Mesenchymal stem cell (in vitro differentiated cells and primary cell): ENCODE data around the gene KRTAP4-11.
"Not testable (repeated sequence)": the region's sequence is repeated elsewhere in the genome, so short reads cannot be mapped to it uniquely, and the experiment has no call there.

Source experiments
- DNase-seq: peaks from one replicate; pipeline ENCODE4 v3.0.0-alpha.2; 2013
- H2AFZ ChIP-seq: one replicate; pipeline ENCODE4 v1.6.1; 2013; ENCODE audit warnings: low read depth, mild to moderate bottlenecking, control low read depth, inconsistent platforms, low read length, moderate library complexity
- H2AK5ac ChIP-seq: 2 replicates; pipeline ENCODE4 v1.6.1; 2013; ENCODE audit warnings: low read length, moderate library complexity, mild to moderate bottlenecking, inconsistent platforms; ENCODE audit not compliant: severe bottlenecking
- H2BK120ac ChIP-seq: one replicate; pipeline ENCODE4 v1.6.1; 2013; ENCODE audit warnings: low read depth, mild to moderate bottlenecking, inconsistent platforms, low read length, moderate library complexity
- H2BK12ac ChIP-seq, 2 experiments: one replicate each; pipeline ENCODE4 v1.6.1; 2013; ENCODE audit warnings: inconsistent platforms in 2 of 2, low read length in 2 of 2, mild to moderate bottlenecking in 2 of 2, moderate library complexity in 2 of 2, control low read depth in 1 of 2
- H2BK15ac ChIP-seq: one replicate; pipeline ENCODE4 v1.6.1; 2013; ENCODE audit warnings: mild to moderate bottlenecking, low read depth, inconsistent platforms; ENCODE audit not compliant: poor library complexity, severe bottlenecking
- H2BK5ac ChIP-seq: 2 replicates; pipeline ENCODE4 v1.6.1; 2013; ENCODE audit warnings: low read depth, mild to moderate bottlenecking, low read length, control low read depth, inconsistent platforms; ENCODE audit not compliant: poor library complexity, severe bottlenecking
- H3K14ac ChIP-seq, 2 experiments: one replicate each; pipeline ENCODE4 v1.6.1; 2013; ENCODE audit warnings: inconsistent platforms in 2 of 2, low read length in 2 of 2, control low read depth in 1 of 2, mild to moderate bottlenecking in 1 of 2, moderate library complexity in 1 of 2
- H3K18ac ChIP-seq, 2 experiments: one replicate each; pipeline ENCODE4 v1.6.1; 2013; ENCODE audit warnings: inconsistent platforms in 2 of 2, low read length in 2 of 2, control low read depth in 1 of 2, low read depth in 1 of 2, mild to moderate bottlenecking in 1 of 2
- H3K23ac ChIP-seq, 2 experiments: one replicate each; pipeline ENCODE4 v1.6.1; 2013; ENCODE audit warnings: inconsistent platforms in 2 of 2, low read length in 2 of 2, mild to moderate bottlenecking in 2 of 2, moderate library complexity in 2 of 2, control low read depth in 1 of 2
- H3K27ac ChIP-seq: 2 replicates; pipeline ENCODE4 v1.5.1; 2013; ENCODE audit warnings: mild to moderate bottlenecking, moderate library complexity, low read length, control low read depth, inconsistent platforms; ENCODE audit not compliant: poor library complexity, severe bottlenecking
- H3K27me3 ChIP-seq, 2 experiments: 2 replicates each; pipeline versions ENCODE4 v1.6.1 to v1.7.0; 2013; ENCODE audit warnings: low read length in 2 of 2, mild to moderate bottlenecking in 2 of 2, moderate library complexity in 2 of 2, control low read depth in 1 of 2, inconsistent platforms in 1 of 2; ENCODE audit not compliant: control insufficient read depth in 1 of 2, insufficient read depth in 1 of 2
- H3K36me3 ChIP-seq, 2 experiments: 2 replicates each; pipeline versions ENCODE4 v1.6.1 to v1.7.0; 2013; ENCODE audit warnings: low read length in 2 of 2, control low read depth in 1 of 2, inconsistent platforms in 1 of 2, low read depth in 1 of 2, mild to moderate bottlenecking in 1 of 2; ENCODE audit not compliant: insufficient read depth in 2 of 2, control insufficient read depth in 1 of 2
- H3K4ac ChIP-seq, 2 experiments: one replicate each; pipeline ENCODE4 v1.6.1; 2013; ENCODE audit warnings: inconsistent platforms in 2 of 2, low read length in 2 of 2, mild to moderate bottlenecking in 2 of 2, moderate library complexity in 2 of 2, control low read depth in 1 of 2, low read depth in 1 of 2
- H3K4me1 ChIP-seq: 2 replicates; pipeline ENCODE4 v1.6.1; 2013; ENCODE audit warnings: low read depth, low read length, control low read depth; ENCODE audit not compliant: control insufficient read depth, insufficient read depth
- H3K4me2 ChIP-seq: 2 replicates; pipeline ENCODE4 v1.6.1; 2013; ENCODE audit warnings: low read length, mild to moderate bottlenecking, inconsistent platforms; ENCODE audit not compliant: poor library complexity, severe bottlenecking
- H3K4me3 ChIP-seq, 2 experiments: 2 replicates each; pipeline versions ENCODE4 v1.5.1 to v1.7.0; 2013; ENCODE audit warnings: low read length in 2 of 2, mild to moderate bottlenecking in 2 of 2, control low read depth in 1 of 2, low read depth in 1 of 2; ENCODE audit not compliant: insufficient read depth in 1 of 2
- H3K79me1 ChIP-seq: replicated peaks from 2 replicates; pipeline ENCODE4 v1.6.1; 2013; ENCODE audit warnings: mild to moderate bottlenecking, control low read depth, low read length, inconsistent platforms; ENCODE audit not compliant: poor library complexity, severe bottlenecking
- H3K9ac ChIP-seq: 2 replicates; pipeline ENCODE4 v1.7.0; 2013; ENCODE audit warnings: mild to moderate bottlenecking, low read length, moderate library complexity
- H3K9me3 ChIP-seq: 2 replicates; pipeline ENCODE4 v1.7.0; 2013; ENCODE audit warnings: mild to moderate bottlenecking, low read length; ENCODE audit not compliant: control insufficient read depth
- H4K8ac ChIP-seq: one replicate; pipeline ENCODE4 v1.6.1; 2013; ENCODE audit warnings: inconsistent platforms, mild to moderate bottlenecking, low read length, moderate library complexity
- H4K91ac ChIP-seq: one replicate; pipeline ENCODE4 v1.6.1; 2013; ENCODE audit warnings: mild to moderate bottlenecking, low read length, inconsistent platforms
- WGBS: methylation state at CpG from one replicate; pipeline ENCODE4 v1.1.7; 2013; ENCODE audit warnings: mixed read lengths; 5-methylcytosine and 5-hydroxymethylcytosine counted together

KRTAP4-11 gene

GRCh38 chr17:41160190-41160589 is 42.0 kb upstream of the KRTAP4-11 start:
- not testable (repeated sequence) for H3K79me1 ChIP-seq, H3K9ac ChIP-seq, H3K27ac ChIP-seq, H3K27me3 ChIP-seq, H4K8ac ChIP-seq, H3K4me3 ChIP-seq, H2BK120ac ChIP-seq, H3K9me3 ChIP-seq, H2AFZ ChIP-seq, H2BK5ac ChIP-seq, H2BK15ac ChIP-seq, H2AK5ac ChIP-seq, H2BK12ac ChIP-seq, H3K36me3 ChIP-seq, H3K18ac ChIP-seq, DNase-seq, H4K91ac ChIP-seq, H3K4me1 ChIP-seq, H3K4me2 ChIP-seq
- Histone ChIP-seq H3K4ac (peak overlapping the region in 1 of 2 experiments; percentile 2), H3K14ac (peak overlapping the region in 1 of 2 experiments; percentile 93), H3K23ac (peak overlapping the region in 1 of 2 experiments; percentile 72)
- 85% methylated on average over 3 of the region's 3 CpGs for WGBS

GRCh38 chr17:41153856-41154255 is 35.7 kb upstream of the KRTAP4-11 start:
- no peak overlapping the region for H3K23ac ChIP-seq
- no peaks in the 10 kb centered on the region for H3K27me3 ChIP-seq
- H2AK5ac ChIP-seq, result no peak overlapping the region
- no peaks in the 10 kb centered on the region for H3K9me3 ChIP-seq
- no peaks in the 10 kb centered on the region for H3K4me1 ChIP-seq
- no peaks in the 10 kb centered on the region for H3K79me1 ChIP-seq
- no peak overlapping the region for H3K4ac ChIP-seq
- no peak overlapping the region for H2BK120ac ChIP-seq
- H2BK15ac ChIP-seq, result no peak overlapping the region
- H2BK12ac ChIP-seq, result no peak overlapping the region
- H3K4me2 ChIP-seq, result no peak overlapping the region
- H3K9ac ChIP-seq, result no peak overlapping the region
- no peak overlapping the region for H2BK5ac ChIP-seq
- no peak overlapping the region for H3K18ac ChIP-seq
- H3K14ac ChIP-seq, result no peak overlapping the region
- H3K36me3 ChIP-seq, result no peaks in the 10 kb centered on the region
- no peak overlapping the region for H3K27ac ChIP-seq
- no peak for DNase-seq
- no peak overlapping the region for H3K4me3 ChIP-seq
- H4K8ac ChIP-seq, result no peak overlapping the region
- H4K91ac ChIP-seq, result no peak overlapping the region
- 62% methylated on average over 2 of the region's 2 CpGs for WGBS
- no peak overlapping the region for H2AFZ ChIP-seq

GRCh38 chr17:41151525-41151924 is 33.4 kb upstream of the KRTAP4-11 start:
- H4K91ac ChIP-seq, result no peak overlapping the region
- DNase-seq, result no peak
- H3K4me1 ChIP-seq, result no peaks in the 10 kb centered on the region
- H3K27ac ChIP-seq, result no peak overlapping the region
- H3K4me2 ChIP-seq, result no peak overlapping the region
- H3K18ac ChIP-seq, result no peak overlapping the region
- H3K9ac ChIP-seq, result no peak overlapping the region
- H3K23ac ChIP-seq, result no peak overlapping the region
- H3K14ac ChIP-seq, result no peak overlapping the region
- H3K4me3 ChIP-seq, result no peak overlapping the region
- no peak overlapping the region for H2AFZ ChIP-seq
- no peaks in the 10 kb centered on the region for H3K36me3 ChIP-seq
- H4K8ac ChIP-seq, result no peak overlapping the region
- no peak overlapping the region for H2BK12ac ChIP-seq
- no peak overlapping the region for H2BK5ac ChIP-seq
- H3K79me1 ChIP-seq, result no peaks in the 10 kb centered on the region
- H2BK120ac ChIP-seq, result no peak overlapping the region
- H2AK5ac ChIP-seq, result no peak overlapping the region
- H3K4ac ChIP-seq, result no peak overlapping the region
- H2BK15ac ChIP-seq, result no peak overlapping the region
- no peaks in the 10 kb centered on the region for H3K9me3 ChIP-seq
- H3K27me3 ChIP-seq, result no peaks in the 10 kb centered on the region
- WGBS, result 86% methylated on average over 1 of the region's 2 CpGs

GRCh38 chr17:41150026-41150425 is 31.9 kb upstream of the KRTAP4-11 start:
- H4K8ac ChIP-seq, result no peak overlapping the region
- H3K9me3 ChIP-seq, result no peaks in the 10 kb centered on the region
- H3K27me3 ChIP-seq, result no peaks in the 10 kb centered on the region
- no peak overlapping the region for H3K4me3 ChIP-seq
- no peak overlapping the region for H2BK120ac ChIP-seq
- 89% methylated on average over 3 of the region's 4 CpGs for whole genome bisulfite sequencing
- H2BK12ac ChIP-seq, result no peak overlapping the region
- H2BK5ac ChIP-seq, result no peak overlapping the region
- no peaks in the 10 kb centered on the region for H3K4me1 ChIP-seq
- H3K4me2 ChIP-seq, result no peak overlapping the region
- no peak overlapping the region for H2BK15ac ChIP-seq
- H3K79me1 ChIP-seq, result no peaks in the 10 kb centered on the region
- no peak for DNase-seq
- no peak overlapping the region for H4K91ac ChIP-seq
- no peak overlapping the region for H2AK5ac ChIP-seq
- H3K9ac ChIP-seq, result no peak overlapping the region
- no peak overlapping the region for H3K4ac ChIP-seq
- no peak overlapping the region for H3K18ac ChIP-seq
- H3K27ac ChIP-seq, result no peak overlapping the region
- no peak overlapping the region for H3K14ac ChIP-seq
- no peak overlapping the region for H3K23ac ChIP-seq
- no peaks in the 10 kb centered on the region for H3K36me3 ChIP-seq
- no peak overlapping the region for H2AFZ ChIP-seq
